ENCODE results near the gene USHBP1. TPM values are rescaled to one million over a fixed set of nuclear protein-coding genes. Genes with fewer than 3 reads are reported as not detected.

USHBP1 gene
- total RNA-seq, 4 donors from 2014 or later = 8.9 to 24.3 (median 11.1) TPM

DNA sequence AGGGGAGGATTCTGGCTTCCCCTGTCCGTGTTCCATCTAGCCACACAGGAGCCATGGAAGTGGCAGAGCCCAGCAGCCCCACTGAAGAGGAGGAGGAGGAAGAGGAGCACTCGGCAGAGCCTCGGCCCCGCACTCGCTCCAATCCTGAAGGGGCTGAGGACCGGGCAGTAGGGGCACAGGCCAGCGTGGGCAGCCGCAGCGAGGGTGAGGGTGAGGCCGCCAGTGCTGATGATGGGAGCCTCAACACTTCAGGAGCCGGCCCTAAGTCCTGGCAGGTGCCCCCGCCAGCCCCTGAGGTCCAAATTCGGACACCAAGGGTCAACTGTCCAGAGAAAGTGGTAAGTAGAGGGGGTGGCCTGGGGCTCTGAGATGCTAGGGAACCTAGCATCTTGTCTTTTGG is 4.2 kb upstream of the USHBP1 start:
- Histone ChIP-seq H3K4me1 (peaks cover 5% of the 10 kb centered on the region in 2 donors), H3K27ac (no peak overlapping the region), H3K4me3 (replicated peaks in 1 of 3) (no peak overlapping the region), H3K9me3 (no peaks in the 10 kb centered on the region), H3K36me3 (peaks cover 16 to 19% of the 10 kb centered on the region in 2 donors), H3K27me3 (no peaks in the 10 kb centered on the region)
- TF ChIP-seq, protein P1, sequence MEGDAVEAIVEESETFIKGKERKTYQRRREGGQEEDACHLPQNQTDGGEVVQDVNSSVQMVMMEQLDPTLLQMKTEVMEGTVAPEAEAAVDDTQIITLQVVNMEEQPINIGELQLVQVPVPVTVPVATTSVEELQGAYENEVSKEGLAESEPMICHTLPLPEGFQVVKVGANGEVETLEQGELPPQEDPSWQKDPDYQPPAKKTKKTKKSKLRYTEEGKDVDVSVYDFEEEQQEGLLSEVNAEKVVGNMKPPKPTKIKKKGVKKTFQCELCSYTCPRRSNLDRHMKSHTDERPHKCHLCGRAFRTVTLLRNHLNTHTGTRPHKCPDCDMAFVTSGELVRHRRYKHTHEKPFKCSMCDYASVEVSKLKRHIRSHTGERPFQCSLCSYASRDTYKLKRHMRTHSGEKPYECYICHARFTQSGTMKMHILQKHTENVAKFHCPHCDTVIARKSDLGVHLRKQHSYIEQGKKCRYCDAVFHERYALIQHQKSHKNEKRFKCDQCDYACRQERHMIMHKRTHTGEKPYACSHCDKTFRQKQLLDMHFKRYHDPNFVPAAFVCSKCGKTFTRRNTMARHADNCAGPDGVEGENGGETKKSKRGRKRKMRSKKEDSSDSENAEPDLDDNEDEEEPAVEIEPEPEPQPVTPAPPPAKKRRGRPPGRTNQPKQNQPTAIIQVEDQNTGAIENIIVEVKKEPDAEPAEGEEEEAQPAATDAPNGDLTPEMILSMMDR (IDR thresholded peaks at IDR 0.05) = no peak
- TF ChIP-seq POLR2A (IDR thresholded peaks at IDR 0.05) = no peak
- WGBS, 2 donors = 87 to 97% methylated on average over 4 to 13 of the region's 13 CpGs
- no peak for DNase-seq
- intact Hi-C loops (cut with DNase I) = loop anchor here (10.0 kb wide), 1 partner anchor 54 kb away; the partner anchor contains the start of gene USE1

GRCh38 chr19:17266975-17267788 is 2.6 kb upstream of the USHBP1 start, which contains the start of gene BABAM1:
TSS of gene BABAM1 (plus strand) at chr19:17267443. CDS start at chr19:17268807, 1,364 bp downstream.
- 0% methylated on average over 22 to 27 of the region's 27 CpGs for WGBS, 2 donors
- no peaks in the 10 kb centered on the region for H3K27me3 ChIP-seq
- intact Hi-C loops (cut with DNase I) = loop anchor here (10.0 kb wide), 1 partner anchor 52 kb away; the partner anchor contains the start of gene USE1

GRCh38 chr19:17266589-17266974 is 2.0 kb upstream of the USHBP1 start:
- intact Hi-C loops (cut with DNase I) = loop anchor here (10.0 kb wide), 1 partner anchor 52 kb away; the partner anchor contains the start of gene USE1
- Histone ChIP-seq H3K27ac (peak overlapping the region in 1 of 3 donors; percentile 13), H3K36me3 (peaks cover 6 to 9% of the 10 kb centered on the region in 2 donors), H3K4me3 (replicated peaks in 1 of 3) (no peak overlapping the region), H3K9me3 (no peaks in the 10 kb centered on the region), H3K27me3 (no peaks in the 10 kb centered on the region), H3K4me1 (peaks cover 5% of the 10 kb centered on the region in 2 donors)
- TF ChIP-seq, protein P1 (IDR thresholded peaks at IDR 0.05) = no peak
- no peak for TF ChIP-seq POLR2A (IDR thresholded peaks at IDR 0.05)
- DNase-seq = peak in 1 of 2 donors; percentile 18
- WGBS, 2 donors = 62 to 72% methylated on average over 12 of the region's 12 CpGs

More at GRCh38 chr19:17266975-17267788, 2.6 kb upstream of the USHBP1 start, which contains the start of gene BABAM1:
- Histone ChIP-seq H3K36me3 (peaks cover 12 to 15% of the 10 kb centered on the region in 2 donors), H3K4me3 (replicated peaks in 1 of 3) (peak within 1 kb of the TSS; percentile 40 to 46 (median 46)), H3K9me3 (no peaks in the 10 kb centered on the region), H3K4me1 (peaks cover 5% of the 10 kb centered on the region in 2 donors), H3K27ac (peak within 1 kb of the TSS in 2 of 3 donors; percentile 13 to 57)
- peak in 1 of 2 donors; percentile 41 for TF ChIP-seq POLR2A (IDR thresholded peaks at IDR 0.05)
- TF ChIP-seq, protein P1 (IDR thresholded peaks at IDR 0.05) = no peak
- peak; percentile 96 to 97 for DNase-seq

DNA sequence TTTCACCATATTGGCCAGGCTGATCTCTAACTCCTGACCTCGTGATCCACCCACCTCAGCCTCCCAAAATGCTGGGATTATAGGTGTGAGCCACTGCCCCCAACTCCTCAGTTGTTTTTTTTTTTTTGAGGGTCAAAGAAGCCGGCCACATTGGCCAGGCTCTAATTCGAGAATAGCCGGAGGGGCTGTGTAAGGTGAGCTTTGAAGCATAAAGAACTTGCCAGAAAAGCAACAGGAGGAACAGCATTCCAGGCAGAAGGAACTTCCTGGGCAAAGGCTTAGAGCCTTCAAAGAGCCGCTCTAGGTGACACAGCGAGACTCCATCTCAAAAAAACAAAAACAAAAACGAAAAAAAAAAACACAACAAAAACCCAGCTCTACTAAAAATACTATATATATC is 1.5 kb upstream of the USHBP1 start:
- Histone ChIP-seq H3K4me3 (replicated peaks in 1 of 3) (no peak overlapping the region), H3K27ac (no peak overlapping the region), H3K4me1 (peaks cover 5% of the 10 kb centered on the region in 2 donors), H3K36me3 (peaks cover under 1 to 4% of the 10 kb centered on the region in 2 donors), H3K27me3 (no peaks in the 10 kb centered on the region), H3K9me3 (no peaks in the 10 kb centered on the region)
- TF ChIP-seq, protein P1 (IDR thresholded peaks at IDR 0.05) = no peak
- no peak for TF ChIP-seq POLR2A (IDR thresholded peaks at IDR 0.05)
- WGBS, 2 donors = 84 to 85% methylated on average over 7 of the region's 7 CpGs
- DNase-seq = no peak
- intact Hi-C loops (cut with DNase I) = loop anchor here (10.0 kb wide), 1 partner anchor 51 kb away; the partner anchor contains the start of gene USE1

Data from thyroid gland (tissue), 4 donors.